Measurements from ENCODE around the gene ICAM4. TPM values are rescaled to one million over a fixed set of nuclear protein-coding genes. Genes with fewer than 3 reads are reported as not detected.
"Not testable (repeated sequence)": the region's sequence is repeated elsewhere in the genome, so short reads cannot be mapped to it uniquely, and the experiment has no call there.

The ICAM4 gene
- total RNA-seq, 1 donor from 2014 or later, result not detected

- DNase-seq (ENCODE audit: low spot score), result no peak
- no peaks in the 10 kb centered on the region for H3K36me3 Mint-ChIP-seq (ENCODE audit: low read depth)
- no peaks in the 10 kb centered on the region for H3K27me3 Mint-ChIP-seq (ENCODE audit: low read depth)
- TF ChIP-seq, protein P1, sequence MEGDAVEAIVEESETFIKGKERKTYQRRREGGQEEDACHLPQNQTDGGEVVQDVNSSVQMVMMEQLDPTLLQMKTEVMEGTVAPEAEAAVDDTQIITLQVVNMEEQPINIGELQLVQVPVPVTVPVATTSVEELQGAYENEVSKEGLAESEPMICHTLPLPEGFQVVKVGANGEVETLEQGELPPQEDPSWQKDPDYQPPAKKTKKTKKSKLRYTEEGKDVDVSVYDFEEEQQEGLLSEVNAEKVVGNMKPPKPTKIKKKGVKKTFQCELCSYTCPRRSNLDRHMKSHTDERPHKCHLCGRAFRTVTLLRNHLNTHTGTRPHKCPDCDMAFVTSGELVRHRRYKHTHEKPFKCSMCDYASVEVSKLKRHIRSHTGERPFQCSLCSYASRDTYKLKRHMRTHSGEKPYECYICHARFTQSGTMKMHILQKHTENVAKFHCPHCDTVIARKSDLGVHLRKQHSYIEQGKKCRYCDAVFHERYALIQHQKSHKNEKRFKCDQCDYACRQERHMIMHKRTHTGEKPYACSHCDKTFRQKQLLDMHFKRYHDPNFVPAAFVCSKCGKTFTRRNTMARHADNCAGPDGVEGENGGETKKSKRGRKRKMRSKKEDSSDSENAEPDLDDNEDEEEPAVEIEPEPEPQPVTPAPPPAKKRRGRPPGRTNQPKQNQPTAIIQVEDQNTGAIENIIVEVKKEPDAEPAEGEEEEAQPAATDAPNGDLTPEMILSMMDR (IDR thresholded peaks at IDR 0.05), result no peak
- no peaks in the 10 kb centered on the region for H3K9me3 Mint-ChIP-seq (ENCODE audit: low read depth)
- no peak overlapping the region for H3K27ac Mint-ChIP-seq (ENCODE audit: unreplicated experiment)
- peaks cover 28% of the 10 kb centered on the region for H3K4me1 Mint-ChIP-seq (ENCODE audit: low read depth)
- no peak overlapping the region for H3K4me3 Mint-ChIP-seq (ENCODE audit: unreplicated experiment)
Measured at GRCh38 chr19:10335352-10335985, 48.7 kb downstream of the ICAM4 start.

DNA sequence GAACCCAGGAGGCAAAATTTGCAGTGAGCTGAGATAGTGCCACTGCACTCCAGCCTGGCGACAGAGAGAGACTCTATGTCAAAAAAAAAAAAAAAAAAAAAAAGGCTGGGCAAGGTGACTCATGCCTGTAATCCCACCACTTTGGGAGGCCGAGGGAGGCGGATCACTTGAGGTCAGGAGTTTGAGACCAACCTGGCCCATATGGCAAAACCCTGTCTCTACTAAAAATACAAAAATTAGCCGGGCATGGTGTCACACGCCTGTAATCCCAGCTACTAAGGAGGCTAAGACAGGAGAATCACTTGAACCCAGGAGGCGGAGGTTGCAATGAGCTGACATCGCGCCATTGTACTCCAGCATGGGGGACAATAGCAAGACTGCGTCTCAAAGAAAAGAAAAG lies 50.0 kb downstream of the ICAM4 start:
- H3K27ac Mint-ChIP-seq (ENCODE audit: unreplicated experiment); H3K9me3 Mint-ChIP-seq (ENCODE audit: low read depth); DNase-seq (ENCODE audit: low spot score); H3K4me3 Mint-ChIP-seq (ENCODE audit: unreplicated experiment); H3K27me3 Mint-ChIP-seq (ENCODE audit: low read depth); H3K36me3 Mint-ChIP-seq (ENCODE audit: low read depth): not testable (repeated sequence)
- H3K4me1 Mint-ChIP-seq (ENCODE audit: low read depth), result peaks cover 27% of the 10 kb centered on the region

Other genes starting within 250 kb of the ICAM4 start
- 15.8 to 21.8 TPM (median 19.9 TPM) in 3 replicates for gene SHFL, start 200.6 kb upstream of the ICAM4 start, total RNA-seq
- gene ANGPTL6, start 184.3 kb upstream of the ICAM4 start, total RNA-seq, result 0.45 to 0.46 TPM in 2 of 3 replicates, not detected in the other
- gene PPAN, start 180.6 kb upstream of the ICAM4 start, total RNA-seq, result 28.2 to 33.1 TPM (median 31.0 TPM) in 3 replicates
- 9.5 to 13.5 TPM (median 10.4 TPM) in 3 replicates for gene P2RY11, start 175.3 kb upstream of the ICAM4 start, total RNA-seq
- gene EIF3G, start 167.1 kb upstream of the ICAM4 start, total RNA-seq, result 145 to 149 TPM (median 146 TPM) in 3 replicates
- 46.1 to 90.2 TPM (median 47.8 TPM) in 3 replicates for gene DNMT1, start 92.0 kb upstream of the ICAM4 start, total RNA-seq
- 4.7 to 13.4 TPM (median 12.0 TPM) in 3 replicates for gene S1PR2, start 55.6 kb upstream of the ICAM4 start, total RNA-seq
- gene MRPL4, start 34.7 kb upstream of the ICAM4 start, total RNA-seq, result 39.4 to 46.1 TPM (median 39.6 TPM) in 3 replicates
- 3.5 to 21.8 TPM (median 19.0 TPM) in 3 replicates for gene ICAM1, start 15.8 kb upstream of the ICAM4 start, total RNA-seq
- 2.2 to 9.3 TPM (median 8.9 TPM) in 3 replicates for gene ICAM5, start 3.0 kb downstream of the ICAM4 start, total RNA-seq
- gene ZGLP1, start 22.9 kb downstream of the ICAM4 start, total RNA-seq, result 3.4 to 6.2 TPM (median 4.3 TPM) in 3 replicates
- 21.0 to 22.3 TPM (median 21.2 TPM) in 3 replicates for gene FDX2, start 29.1 kb downstream of the ICAM4 start, total RNA-seq
- gene RAVER1, start 46.6 kb downstream of the ICAM4 start, total RNA-seq, result 32.3 to 38.2 TPM (median 33.0 TPM) in 3 replicates
- 14.0 to 17.0 TPM (median 15.3 TPM) in 3 replicates for gene ICAM3, start 52.7 kb downstream of the ICAM4 start, total RNA-seq
- gene TYK2, start 93.6 kb downstream of the ICAM4 start, total RNA-seq, result 94.4 to 132 TPM (median 104 TPM) in 3 replicates
- gene CDC37, start 116.6 kb downstream of the ICAM4 start, total RNA-seq, result 137 to 159 TPM (median 141 TPM) in 3 replicates
- gene PDE4A, start 133.6 kb downstream of the ICAM4 start, total RNA-seq, result 16.8 to 18.9 TPM (median 18.8 TPM) in 3 replicates
- 69.3 to 79.9 TPM (median 70.9 TPM) in 3 replicates for gene KEAP1, start 216.4 kb downstream of the ICAM4 start, total RNA-seq
- gene S1PR5, start 230.5 kb downstream of the ICAM4 start, total RNA-seq, result 3.7 to 6.7 TPM (median 6.4 TPM) in 3 replicates

Data from chondrocyte (in vitro differentiated cells).